ENCODE data around the gene SS18L1.
A peak's percentile ranks its signal among the peaks of the same experiment; 100 is the strongest.

SS18L1 gene

GRCh38 chr20:62137092-62137384 lies 6.5 kb upstream of the SS18L1 start:
- Histone ChIP-seq H3K9me3 (no peaks in the 10 kb centered on the region), H3K36me3 (replicated peaks) (peaks cover 94% of the 10 kb centered on the region)
- in situ Hi-C loops (cut with MboI; ENCODE audit: low sequenced_read_pairs), result no loop called here

GRCh38 chr20:62137478-62138203 lies 5.9 kb upstream of the SS18L1 start:
- no peak overlapping the region for H3K4me3 ChIP-seq
- DNase-seq (ENCODE audit: low spot score in 2 of 2), result no peak
- peaks cover 8% of the 10 kb centered on the region for H3K4me1 ChIP-seq
- in situ Hi-C loops (cut with MboI; ENCODE audit: low sequenced_read_pairs), result no loop called here
- no peaks in the 10 kb centered on the region for H3K27me3 ChIP-seq (ENCODE audit: low read depth)
- no peaks in the 10 kb centered on the region for H3K9me3 ChIP-seq
- peaks cover 88% of the 10 kb centered on the region for H3K36me3 ChIP-seq (replicated peaks)

More at GRCh38 chr20:62137092-62137384, 6.5 kb upstream of the SS18L1 start:
- H3K4me1 ChIP-seq, result peaks cover 8% of the 10 kb centered on the region
- H3K27me3 ChIP-seq (ENCODE audit: low read depth), result no peaks in the 10 kb centered on the region
- DNase-seq (ENCODE audit: low spot score in 2 of 2), result no peak
- H3K4me3 ChIP-seq, result no peak overlapping the region

GRCh38 chr20:62138204-62138543 lies 5.4 kb upstream of the SS18L1 start:
- no peaks in the 10 kb centered on the region for H3K9me3 ChIP-seq
- DNase-seq (ENCODE audit: low spot score in 2 of 2), result no peak
- H3K4me3 ChIP-seq, result no peak overlapping the region
- H3K4me1 ChIP-seq, result peaks cover 8% of the 10 kb centered on the region
- peaks cover 83% of the 10 kb centered on the region for H3K36me3 ChIP-seq (replicated peaks)
- in situ Hi-C loops (cut with MboI; ENCODE audit: low sequenced_read_pairs), result no loop called here
- H3K27me3 ChIP-seq (ENCODE audit: low read depth), result no peaks in the 10 kb centered on the region

GRCh38 chr20:62138912-62139311 lies 4.7 kb upstream of the SS18L1 start:
- in situ Hi-C loops (cut with MboI; ENCODE audit: low sequenced_read_pairs), result no loop called here
- peaks cover 8% of the 10 kb centered on the region for H3K4me1 ChIP-seq
- H3K9me3 ChIP-seq, result no peaks in the 10 kb centered on the region
- H3K27me3 ChIP-seq (ENCODE audit: low read depth), result no peaks in the 10 kb centered on the region
- peaks cover 76% of the 10 kb centered on the region for H3K36me3 ChIP-seq (replicated peaks)
- H3K4me3 ChIP-seq, result no peak overlapping the region
- no peak for DNase-seq (ENCODE audit: low spot score in 2 of 2)

GRCh38 chr20:62139636-62140035 lies 3.9 kb upstream of the SS18L1 start:
- in situ Hi-C loops (cut with MboI; ENCODE audit: low sequenced_read_pairs), result no loop called here
- H3K4me1 ChIP-seq, result peaks cover 9% of the 10 kb centered on the region
- peaks cover 72% of the 10 kb centered on the region for H3K36me3 ChIP-seq (replicated peaks)
- no peak for DNase-seq (ENCODE audit: low spot score in 2 of 2)
- no peaks in the 10 kb centered on the region for H3K27me3 ChIP-seq (ENCODE audit: low read depth)
- no peaks in the 10 kb centered on the region for H3K9me3 ChIP-seq
- no peak overlapping the region for H3K4me3 ChIP-seq

GRCh38 chr20:62141043-62141396 lies 2.5 kb upstream of the SS18L1 start:
- H3K36me3 ChIP-seq (replicated peaks), result peaks cover 58% of the 10 kb centered on the region
- in situ Hi-C loops (cut with MboI; ENCODE audit: low sequenced_read_pairs), result no loop called here
- no peak for DNase-seq (ENCODE audit: low spot score in 2 of 2)
- peaks cover 15% of the 10 kb centered on the region for H3K4me1 ChIP-seq
- no peaks in the 10 kb centered on the region for H3K27me3 ChIP-seq (ENCODE audit: low read depth)
- H3K4me3 ChIP-seq, result no peak overlapping the region
- H3K9me3 ChIP-seq, result no peaks in the 10 kb centered on the region

- in situ Hi-C loops (cut with MboI; ENCODE audit: low sequenced_read_pairs), result no loop called here
- H3K36me3 ChIP-seq (replicated peaks), result peaks cover 52% of the 10 kb centered on the region
- H3K9me3 ChIP-seq, result no peaks in the 10 kb centered on the region
- peaks cover 15% of the 10 kb centered on the region for H3K4me1 ChIP-seq
- H3K4me3 ChIP-seq, result peak overlapping the region; percentile 72
- H3K27me3 ChIP-seq (ENCODE audit: low read depth), result no peaks in the 10 kb centered on the region
- peak; percentile 35 to 53 for DNase-seq (ENCODE audit: low spot score in 2 of 2)
Observed at GRCh38 chr20:62141397-62142251, 1.9 kb upstream of the SS18L1 start.

GRCh38 chr20:62142252-62143080 lies 1.1 kb upstream of the SS18L1 start:
- in situ Hi-C loops (cut with MboI; ENCODE audit: low sequenced_read_pairs), result no loop called here
- H3K9me3 ChIP-seq, result no peaks in the 10 kb centered on the region
- no peak for DNase-seq (ENCODE audit: low spot score in 2 of 2)
- peaks cover 43% of the 10 kb centered on the region for H3K36me3 ChIP-seq (replicated peaks)
- H3K4me3 ChIP-seq, result peak overlapping the region; percentile 72
- H3K27me3 ChIP-seq (ENCODE audit: low read depth), result no peaks in the 10 kb centered on the region
- H3K4me1 ChIP-seq, result peaks cover 15% of the 10 kb centered on the region

GRCh38 chr20:62143957-62144825 lies 622 bp downstream of the SS18L1 start:
- no peaks in the 10 kb centered on the region for H3K9me3 ChIP-seq
- H3K36me3 ChIP-seq (replicated peaks), result peaks cover 26% of the 10 kb centered on the region
- in situ Hi-C loops (cut with MboI; ENCODE audit: low sequenced_read_pairs), result no loop called here
- H3K4me1 ChIP-seq, result peaks cover 15% of the 10 kb centered on the region
- peak overlapping the region; percentile 67 for H3K4me3 ChIP-seq
- no peaks in the 10 kb centered on the region for H3K27me3 ChIP-seq (ENCODE audit: low read depth)
- DNase-seq (ENCODE audit: low spot score in 2 of 2), result peak; percentile 18 to 71

- H3K4me3 ChIP-seq, result no peak overlapping the region
- H3K4me1 ChIP-seq, result peaks cover 15% of the 10 kb centered on the region
- no peaks in the 10 kb centered on the region for H3K9me3 ChIP-seq
- DNase-seq (ENCODE audit: low spot score in 2 of 2), result no peak
- peaks cover 12% of the 10 kb centered on the region for H3K36me3 ChIP-seq (replicated peaks)
- in situ Hi-C loops (cut with MboI; ENCODE audit: low sequenced_read_pairs), result loop anchor here (5.0 kb wide), 1 partner anchor 133 kb away; no protein-coding TSS in a partner anchor
- H3K27me3 ChIP-seq (ENCODE audit: low read depth), result no peaks in the 10 kb centered on the region
Observed at GRCh38 chr20:62145688-62146018, 2.1 kb downstream of the SS18L1 start.

GRCh38 chr20:62146019-62146755 lies 2.6 kb downstream of the SS18L1 start:
- Histone ChIP-seq H3K4me3 (no peak overlapping the region), H3K9me3 (no peaks in the 10 kb centered on the region), H3K27me3 (ENCODE audit: low read depth) (no peaks in the 10 kb centered on the region), H3K4me1 (peaks cover 14% of the 10 kb centered on the region), H3K36me3 (replicated peaks) (peaks cover 6% of the 10 kb centered on the region)
- in situ Hi-C loops (cut with MboI; ENCODE audit: low sequenced_read_pairs), result loop anchor here (5.0 kb wide), 1 partner anchor 134 kb away; no protein-coding TSS in a partner anchor
- no peak for DNase-seq (ENCODE audit: low spot score in 2 of 2)

- Histone ChIP-seq H3K4me1 (peaks cover 7% of the 10 kb centered on the region), H3K27me3 (ENCODE audit: low read depth) (no peaks in the 10 kb centered on the region), H3K4me3 (no peak overlapping the region), H3K36me3 (replicated peaks) (no peaks in the 10 kb centered on the region; the same call in 1 of the 2 replicates), H3K9me3 (no peaks in the 10 kb centered on the region; the same call in 1 of the 2 replicates)
- in situ Hi-C loops (cut with MboI; ENCODE audit: low sequenced_read_pairs), result loop anchor here (5.0 kb wide), 1 partner anchor 135 kb away; no protein-coding TSS in a partner anchor
- DNase-seq (ENCODE audit: low spot score in 2 of 2), result no peak
Observed at GRCh38 chr20:62147125-62147524, 3.6 kb downstream of the SS18L1 start.
